ENCODE measurements around the gene APBB2. TPM values are rescaled to one million over a fixed set of nuclear protein-coding genes. Genes with fewer than 3 reads are reported as not detected.

APBB2 gene
- total and polyA plus RNA-seq, 2 of the 8 experiments (the other 6 are each of a cell fraction or from before 2014, with no cell fraction given) = 58.7 to 59.4 TPM

DNA sequence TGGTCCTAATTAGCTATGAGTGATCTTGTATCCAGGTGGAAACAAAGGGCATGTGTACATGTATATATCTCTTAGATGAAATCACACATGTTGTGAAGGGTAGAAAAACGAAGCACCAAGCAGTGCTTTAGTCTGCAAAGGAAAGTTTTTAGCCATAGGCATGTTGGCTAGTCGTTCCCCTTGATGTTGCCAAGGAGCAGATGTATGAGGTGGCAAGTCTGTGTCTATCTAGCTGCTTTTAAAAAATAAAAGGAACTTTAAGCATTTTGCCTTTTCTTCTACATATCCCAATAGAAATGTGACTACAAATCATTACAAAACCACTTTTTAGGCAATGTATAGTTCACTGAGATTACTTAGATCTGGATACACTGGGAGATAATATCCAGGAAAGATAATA lies 401.5 kb downstream of the APBB2 start:
- no peaks in the 10 kb centered on the region for H4K20me1 ChIP-seq (replicated peaks in 1 of 2; ENCODE audit: control insufficient read depth in 1 of 2, insufficient read depth in 2 of 2, low read length in 2 of 2)
- no peak overlapping the region for H2BK15ac ChIP-seq (ENCODE audit: low read length)
- peaks cover 9 to 33% (median 23%) of the 10 kb centered on the region in 4 experiments for H3K36me3 ChIP-seq (ENCODE audit: control insufficient read depth in 2 of 4, insufficient read depth in 4 of 4, low read length in 3 of 4)
- no peak overlapping the region for H3K4me3 ChIP-seq (ENCODE audit: extremely low read depth in 1 of 4, insufficient read depth in 2 of 4, low read depth in 3 of 4, low read length in 4 of 4)
- H4K91ac ChIP-seq (replicated peaks; ENCODE audit: insufficient read length, low read length) = no peak overlapping the region
- H2AK5ac ChIP-seq (ENCODE audit: low read depth, low read length) = no peak overlapping the region
- H2BK12ac ChIP-seq (ENCODE audit: low read depth, low read length) = no peak overlapping the region
- DNase-seq (ENCODE audit: low read depth in 1 of 2, low spot score in 2 of 2) (no peak), FAIRE-seq (no peak)
- no peak overlapping the region for H3K23ac ChIP-seq (ENCODE audit: insufficient read length)
- H4K5ac ChIP-seq (ENCODE audit: insufficient read length, low read depth, low read length) = no peak overlapping the region
- no peaks in the 10 kb centered on the region; the same call in 1 of the 2 replicates for H3K23me2 ChIP-seq (ENCODE audit: low read depth, low read length)
- 98% methylated on average over 2 of the region's 2 CpGs; no CpG with 5 or more reads in 1 of the 2 experiments for WGBS, 2 experiments (ENCODE audit: extremely low coverage in 1 of 2, insufficient coverage in 1 of 2, insufficient read length in 1 of 2, insufficient replicate concordance in 2 of 2, low coverage in 1 of 2, low lambda C conversion rate in 2 of 2, missing lambda C conversion rate in 1 of 2)
- H3K9ac ChIP-seq (replicated peaks in 1 of 4; ENCODE audit: extremely low read depth in 1 of 4, low read depth in 3 of 4, low read length in 3 of 4) = no peak overlapping the region
- no peak overlapping the region for H2BK5ac ChIP-seq (ENCODE audit: low read depth, low read length)
- H3K18ac ChIP-seq (ENCODE audit: extremely low read depth, low read length) = no peak overlapping the region
- no peak overlapping the region for H2BK120ac ChIP-seq (replicated peaks; ENCODE audit: low read depth, low read length)
- no peaks in the 10 kb centered on the region for H3K27me3 ChIP-seq (replicated peaks in 1 of 4; ENCODE audit: control insufficient read depth in 3 of 4, extremely low read depth in 1 of 4, insufficient read depth in 3 of 4, low read length in 3 of 4)
- no peak overlapping the region for H3K27ac ChIP-seq (ENCODE audit: low read depth, low read length)
- H3K56ac ChIP-seq (replicated peaks; ENCODE audit: insufficient read length, low read depth, low read length) = no peak overlapping the region
- H3K9me3 ChIP-seq (ENCODE audit: insufficient read depth in 2 of 2, low read depth in 1 of 2, low read length in 1 of 2) = no peaks in the 10 kb centered on the region
- no peaks in the 10 kb centered on the region for H3K79me1 ChIP-seq (ENCODE audit: low read depth, low read length)
- no peaks in the 10 kb centered on the region for H3K79me2 ChIP-seq (ENCODE audit: control insufficient read depth in 1 of 2, insufficient read depth in 2 of 2, low read length in 2 of 2)
- no peak overlapping the region for H3K4me2 ChIP-seq (ENCODE audit: insufficient read depth in 1 of 2, low read depth in 2 of 2, low read length in 2 of 2)
- no peak overlapping the region for H3K4ac ChIP-seq (replicated peaks; ENCODE audit: insufficient read length, low read depth, low read length)
- H3K4me1 ChIP-seq (replicated peaks in 1 of 4; ENCODE audit: control insufficient read depth in 3 of 4, insufficient read depth in 4 of 4, low read length in 3 of 4) = no peaks in the 10 kb centered on the region
- no peak overlapping the region for H2AFZ ChIP-seq (ENCODE audit: low read length)
- H2BK20ac ChIP-seq (ENCODE audit: low read length) = no peak overlapping the region
- POLR2A ChIA-PET (ENCODE audit: partially characterized antibody) = interaction anchor here (0.9 to 1.2 kb wide), 2 partner anchors 62 to 63 kb away, joined by 3 to 4 read pairs; partner anchors contain the start of gene NSUN7
- no peak overlapping the region for H4K8ac ChIP-seq (ENCODE audit: extremely low read depth, insufficient read depth, low read length)
- CTCF ChIA-PET (ENCODE audit: partially characterized antibody) = interaction anchor here (0.6 to 1.2 kb wide), 5 partner anchors 11 to 307 kb away, joined by 3 to 5 read pairs (median 3); no protein-coding TSS in a partner anchor
- no peak overlapping the region for H3K14ac ChIP-seq (ENCODE audit: insufficient read length)
- TF ChIP-seq, protein P1, sequence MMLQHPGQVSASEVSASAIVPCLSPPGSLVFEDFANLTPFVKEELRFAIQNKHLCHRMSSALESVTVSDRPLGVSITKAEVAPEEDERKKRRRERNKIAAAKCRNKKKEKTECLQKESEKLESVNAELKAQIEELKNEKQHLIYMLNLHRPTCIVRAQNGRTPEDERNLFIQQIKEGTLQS (IDR thresholded peaks at IDR 0.05; ENCODE audit: insufficient read depth, low read depth, low read length) = no peak
- TF ChIP-seq GABPA (IDR thresholded peaks at IDR 0.05; ENCODE audit: borderline replicate concordance, insufficient read depth, low read length) = no peak
- no peak for TF ChIP-seq NANOG (IDR thresholded peaks at IDR 0.05; ENCODE audit: insufficient read depth, low read depth, low read length, poor library complexity, severe bottlenecking)
- no peak for TF ChIP-seq BACH1 (IDR thresholded peaks at IDR 0.05; ENCODE audit: low read length)
- TF ChIP-seq TAF7 (optimal IDR thresholded peaks at IDR 0.05; ENCODE audit: borderline replicate concordance, low read depth, low read length) = no peak
- TF ChIP-seq CBX8 (IDR thresholded peaks at IDR 0.05; ENCODE audit: borderline replicate concordance, low read depth, low read length) = no peak
- no peak for TF ChIP-seq CHD1 (IDR thresholded peaks at IDR 0.05; ENCODE audit: low read depth, low read length)
- TF ChIP-seq POLR2AphosphoS5 (IDR thresholded peaks at IDR 0.05; ENCODE audit: low read depth, low read length) = no peak
- no peak for TF ChIP-seq JUN (IDR thresholded peaks at IDR 0.05; ENCODE audit: low read depth, low read length)
- TF ChIP-seq KDM1A (IDR thresholded peaks at IDR 0.05; ENCODE audit: borderline replicate concordance, low read length) = no peak
- no peak for TF ChIP-seq EGR1 (IDR thresholded peaks at IDR 0.05; ENCODE audit: borderline replicate concordance, low read depth, low read length)
- no peak for TF ChIP-seq MAFK (IDR thresholded peaks at IDR 0.05; ENCODE audit: low read depth, low read length)
- no peak for TF ChIP-seq RXRA (IDR thresholded peaks at IDR 0.05; ENCODE audit: insufficient read depth, low read depth, low read length)

All from H1 (cell line).